Stomach (tissue), 4 donors: Measurements from ENCODE around the gene ASPG.

ENCODE experiments used
- EP300 ChIP-seq: sonication (generic); formaldehyde crosslinking; IDR thresholded peaks from one replicate; pipeline ENCODE4 v1.6.1; 2017; ENCODE audit warnings: antibody characterized with exemption
- POLR2A ChIP-seq, 4 donors: fragments of 450-650 bp; IDR thresholded peaks; one replicate each; pipeline ENCODE4 v1.6.1; 2016; ENCODE audit warnings: antibody characterized with exemption in 4 of 4, control low read depth in 2 of 4, mild to moderate bottlenecking in 1 of 4, moderate library complexity in 1 of 4
- POLR2AphosphoS5 ChIP-seq, 3 donors: sonication (generic); formaldehyde crosslinking; IDR thresholded peaks; one replicate each; pipeline ENCODE4 v1.6.1; 2016; ENCODE audit warnings: antibody characterized with exemption in 3 of 3
- TF ChIP-seq, protein P1 (sequence below), 7 experiments: fragments of 450-650 bp in 4 of 7; fragments of 200-600 bp in 3 of 7; sonication (generic) in 3 of 7; IDR thresholded peaks; one replicate each; pipeline ENCODE4 v1.5.1; 2016 to 2019; ENCODE audit warnings: antibody characterized with exemption in 7 of 7, control low read depth in 2 of 7, mild to moderate bottlenecking in 1 of 7

DNA sequence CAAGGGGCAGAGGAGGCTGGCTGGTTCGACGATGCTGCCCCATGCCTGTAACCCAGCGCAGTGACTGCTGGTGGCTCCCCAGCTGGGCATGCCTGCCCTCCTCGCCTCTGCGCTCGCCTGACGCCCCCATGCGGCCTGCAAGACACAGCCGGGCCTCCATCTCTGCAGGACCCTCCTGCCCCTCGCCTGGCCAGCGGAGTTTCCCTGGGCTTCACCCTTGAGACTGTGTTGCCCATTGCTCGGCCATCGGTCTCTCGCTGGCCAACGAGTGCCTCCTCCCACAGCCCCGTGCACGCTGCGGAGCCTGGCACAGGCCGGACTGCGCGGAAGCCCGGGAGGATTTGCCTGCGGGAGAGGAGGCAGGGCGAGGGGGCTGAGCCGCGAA is 17.6 kb downstream of the ASPG start:
- TF ChIP-seq POLR2AphosphoS5 (IDR thresholded peaks at IDR 0.05): no peak
- no peak for TF ChIP-seq POLR2A (IDR thresholded peaks at IDR 0.05)
- TF ChIP-seq, protein P1, sequence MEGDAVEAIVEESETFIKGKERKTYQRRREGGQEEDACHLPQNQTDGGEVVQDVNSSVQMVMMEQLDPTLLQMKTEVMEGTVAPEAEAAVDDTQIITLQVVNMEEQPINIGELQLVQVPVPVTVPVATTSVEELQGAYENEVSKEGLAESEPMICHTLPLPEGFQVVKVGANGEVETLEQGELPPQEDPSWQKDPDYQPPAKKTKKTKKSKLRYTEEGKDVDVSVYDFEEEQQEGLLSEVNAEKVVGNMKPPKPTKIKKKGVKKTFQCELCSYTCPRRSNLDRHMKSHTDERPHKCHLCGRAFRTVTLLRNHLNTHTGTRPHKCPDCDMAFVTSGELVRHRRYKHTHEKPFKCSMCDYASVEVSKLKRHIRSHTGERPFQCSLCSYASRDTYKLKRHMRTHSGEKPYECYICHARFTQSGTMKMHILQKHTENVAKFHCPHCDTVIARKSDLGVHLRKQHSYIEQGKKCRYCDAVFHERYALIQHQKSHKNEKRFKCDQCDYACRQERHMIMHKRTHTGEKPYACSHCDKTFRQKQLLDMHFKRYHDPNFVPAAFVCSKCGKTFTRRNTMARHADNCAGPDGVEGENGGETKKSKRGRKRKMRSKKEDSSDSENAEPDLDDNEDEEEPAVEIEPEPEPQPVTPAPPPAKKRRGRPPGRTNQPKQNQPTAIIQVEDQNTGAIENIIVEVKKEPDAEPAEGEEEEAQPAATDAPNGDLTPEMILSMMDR (IDR thresholded peaks at IDR 0.05): no peak
- TF ChIP-seq EP300: no peak
